ENCODE results near the gene MARK2. TPM values are rescaled to one million over a fixed set of nuclear protein-coding genes. Genes with fewer than 3 reads are reported as not detected.
A peak's percentile ranks its signal among the peaks of the same experiment; 100 is the strongest.

Gene MARK2
- total and polyA plus RNA-seq, 2 of the 8 experiments (the other 6 are each of a cell fraction or from before 2014, with no cell fraction given) = 19.3 to 58.5 TPM

GRCh38 chr11:63938479-63939396, 99.8 kb downstream of the MARK2 start, which contains the start of gene NAA40:
NAA40 (plus strand) TSS chr11:63939002; CDS start chr11:63939097, 95 bp downstream.
- H2BK12ac ChIP-seq (ENCODE audit: low read depth, low read length) = no peak within 1 kb of the TSS; the same call in 1 of the 2 replicates
- peak within 1 kb of the TSS; percentile 100 for H4K5ac ChIP-seq (ENCODE audit: insufficient read length, low read depth, low read length)
- no peak within 1 kb of the TSS for H3K23ac ChIP-seq (ENCODE audit: insufficient read length)
- WGBS, 2 experiments (ENCODE audit: extremely low coverage in 1 of 2, insufficient coverage in 1 of 2, insufficient read length in 1 of 2, insufficient replicate concordance in 2 of 2, low coverage in 1 of 2, low lambda C conversion rate in 2 of 2, missing lambda C conversion rate in 1 of 2) = 2% methylated on average over 46 of the region's 92 CpGs; no CpG with 5 or more reads in 1 of the 2 experiments
- POLR2A ChIA-PET (ENCODE audit: partially characterized antibody) = interaction anchor here (0.7 to 11.5 kb wide), 4 partner anchors 11 to 101 kb away, joined by 3 to 173 read pairs (median 3); partner anchors contain the start of gene RCOR2
- H3K23me2 ChIP-seq (ENCODE audit: low read depth, low read length) = peaks cover 12% of the 10 kb centered on the region
- peak within 1 kb of the TSS; percentile 89 for H3K56ac ChIP-seq (replicated peaks; ENCODE audit: insufficient read length, low read depth, low read length)
- peak within 1 kb of the TSS; percentile 59 to 96 (median 84) for H3K9ac ChIP-seq (replicated peaks in 1 of 4; ENCODE audit: extremely low read depth in 1 of 4, low read depth in 3 of 4, low read length in 3 of 4)
- H2BK120ac ChIP-seq (replicated peaks; ENCODE audit: low read depth, low read length) = peak within 1 kb of the TSS; percentile 90
- no peak for FAIRE-seq
- no peak within 1 kb of the TSS for H2AK5ac ChIP-seq (ENCODE audit: low read depth, low read length)
- H4K91ac ChIP-seq (replicated peaks; ENCODE audit: insufficient read length, low read length) = peak within 1 kb of the TSS; percentile 99
- H3K14ac ChIP-seq (ENCODE audit: insufficient read length) = no peak within 1 kb of the TSS
- H3K9me3 ChIP-seq (ENCODE audit: insufficient read depth in 2 of 2, low read depth in 1 of 2, low read length in 1 of 2) = no peaks in the 10 kb centered on the region
- peak within 1 kb of the TSS; percentile 99; the same call in 1 of the 2 replicates for H2BK15ac ChIP-seq (ENCODE audit: low read length)
- H3K79me1 ChIP-seq (ENCODE audit: low read depth, low read length) = peaks cover 3% of the 10 kb centered on the region; the same call in 1 of the 2 replicates
- H3K4me2 ChIP-seq (ENCODE audit: insufficient read depth in 1 of 2, low read depth in 2 of 2, low read length in 2 of 2) = peak within 1 kb of the TSS; percentile 80 to 94
- H3K4me3 ChIP-seq (ENCODE audit: extremely low read depth in 1 of 4, insufficient read depth in 2 of 4, low read depth in 3 of 4, low read length in 4 of 4) = peak within 1 kb of the TSS; percentile 65 to 99 (median 76)
- peak within 1 kb of the TSS; percentile 99 for H4K8ac ChIP-seq (ENCODE audit: extremely low read depth, insufficient read depth, low read length)
- CTCF ChIA-PET (ENCODE audit: partially characterized antibody) = interaction anchor here (1.0 to 7.1 kb wide), 3 partner anchors 17 to 24 kb away, joined by 5 to 129 read pairs (median 39); partner anchors contain the start of gene RCOR2
- peak within 1 kb of the TSS; percentile 99 for H2BK5ac ChIP-seq (ENCODE audit: low read depth, low read length)
- H3K18ac ChIP-seq (ENCODE audit: extremely low read depth, low read length) = peak within 1 kb of the TSS; percentile 100
- H3K4me1 ChIP-seq (replicated peaks in 1 of 4; ENCODE audit: control insufficient read depth in 3 of 4, insufficient read depth in 4 of 4, low read length in 3 of 4) = no peaks in the 10 kb centered on the region; a peak in 1 of 7 replicates
- H3K27ac ChIP-seq (ENCODE audit: low read depth, low read length) = peak within 1 kb of the TSS; percentile 97
- H3K27me3 ChIP-seq (replicated peaks in 1 of 4; ENCODE audit: control insufficient read depth in 3 of 4, extremely low read depth in 1 of 4, insufficient read depth in 3 of 4, low read length in 3 of 4) = no peaks in the 10 kb centered on the region
- H2AFZ ChIP-seq (ENCODE audit: low read length) = peak within 1 kb of the TSS; percentile 83
- peaks cover 4 to 7% of the 10 kb centered on the region in 2 experiments for H4K20me1 ChIP-seq (replicated peaks in 1 of 2; ENCODE audit: control insufficient read depth in 1 of 2, insufficient read depth in 2 of 2, low read length in 2 of 2)
- H3K79me2 ChIP-seq (ENCODE audit: control insufficient read depth in 1 of 2, insufficient read depth in 2 of 2, low read length in 2 of 2) = peaks cover 4 to 42% of the 10 kb centered on the region in 2 experiments
- DNase-seq (ENCODE audit: low read depth in 1 of 2, low spot score in 2 of 2) = peak; percentile 94 to 96
- 0 out of 2 replicates have a peak within 1 kb of the TSS, but pooled peaks have one; percentile 61 for H2BK20ac ChIP-seq (ENCODE audit: low read length)
- H3K4ac ChIP-seq (replicated peaks; ENCODE audit: insufficient read length, low read depth, low read length) = peak within 1 kb of the TSS; percentile 97
- H3K36me3 ChIP-seq (ENCODE audit: control insufficient read depth in 2 of 4, insufficient read depth in 4 of 4, low read length in 3 of 4) = peaks cover 0 to 3% (median 2%) of the 10 kb centered on the region in 4 experiments; a peak in 4 of 8 replicates
- no peak for TF ChIP-seq RAD21 (IDR thresholded peaks at IDR 0.05 in 1 of 2, conservative IDR thresholded peaks at IDR 0.05 in 1 of 2; ENCODE audit: low read depth in 2 of 2, low read length in 2 of 2)
- peak; percentile 76 for TF ChIP-seq E2F6 (IDR thresholded peaks at IDR 0.05)
- TF ChIP-seq POLR2AphosphoS5 (IDR thresholded peaks at IDR 0.05; ENCODE audit: low read depth, low read length) = peak; percentile 80
- no peak; the same call in 1 of the 2 replicates for TF ChIP-seq MAX (IDR thresholded peaks at IDR 0.05)
- no peak for TF ChIP-seq SIRT6 (IDR thresholded peaks at IDR 0.05; ENCODE audit: low read length)
- peak; percentile 5 for TF ChIP-seq NANOG (IDR thresholded peaks at IDR 0.05; ENCODE audit: insufficient read depth, low read depth, low read length, poor library complexity, severe bottlenecking)
- no peak for TF ChIP-seq FOSL1 (IDR thresholded peaks at IDR 0.05; ENCODE audit: insufficient read depth, low read depth, low read length)
- TF ChIP-seq SIN3A (conservative IDR thresholded peaks at IDR 0.05 in 1 of 2, IDR thresholded peaks at IDR 0.05 in 1 of 2; ENCODE audit: low read depth in 1 of 2, low read length in 2 of 2) = peak; percentile 84 to 98; a peak in 2 of 4 replicates
